Measurements from ENCODE around the gene NDUFAF3. TPM values are rescaled to one million over a fixed set of nuclear protein-coding genes. Genes with fewer than 3 reads are reported as not detected.

Gene NDUFAF3, protein sequence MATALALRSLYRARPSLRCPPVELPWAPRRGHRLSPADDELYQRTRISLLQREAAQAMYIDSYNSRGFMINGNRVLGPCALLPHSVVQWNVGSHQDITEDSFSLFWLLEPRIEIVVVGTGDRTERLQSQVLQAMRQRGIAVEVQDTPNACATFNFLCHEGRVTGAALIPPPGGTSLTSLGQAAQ
- 91.3 TPM for total RNA-seq

DNA sequence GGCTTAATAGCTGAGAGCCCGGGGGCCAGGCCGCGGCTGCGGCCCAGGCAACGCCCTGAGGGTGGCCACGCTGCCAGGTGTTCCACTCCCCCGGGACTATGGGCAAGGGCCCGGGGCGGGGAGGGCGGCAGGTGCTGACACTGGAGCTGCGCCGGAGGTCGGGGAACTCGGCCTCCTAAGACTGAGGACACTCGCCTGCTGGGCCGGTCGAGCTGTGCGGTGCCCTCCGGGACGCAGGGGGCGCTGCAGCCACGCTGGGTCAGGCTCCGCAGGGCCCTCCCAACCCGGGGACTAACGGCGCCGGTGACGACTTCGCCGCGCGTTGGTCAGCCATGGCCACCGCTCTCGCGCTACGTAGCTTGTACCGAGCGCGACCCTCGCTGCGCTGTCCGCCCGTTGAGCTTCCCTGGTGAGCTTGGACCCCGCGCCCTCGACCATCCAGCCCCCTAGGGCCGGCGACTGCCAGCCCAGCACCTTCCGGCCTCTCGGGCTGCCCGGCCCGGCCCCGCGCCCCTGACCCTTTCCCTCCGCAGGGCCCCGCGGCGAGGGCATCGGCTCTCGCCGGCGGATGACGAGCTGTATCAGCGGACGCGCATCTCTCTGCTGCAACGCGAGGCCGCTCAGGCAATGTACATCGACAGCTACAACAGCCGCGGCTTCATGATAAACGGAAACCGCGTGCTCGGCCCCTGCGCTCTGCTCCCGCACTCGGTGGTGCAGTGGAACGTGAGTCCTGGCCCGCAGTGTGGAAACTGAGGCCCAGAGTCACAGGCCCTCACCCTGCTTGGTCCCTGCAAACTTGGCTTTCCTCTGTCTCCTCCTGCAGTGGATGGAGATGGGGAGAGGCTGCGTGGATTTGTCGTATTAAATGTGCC, at the start of gene NDUFAF3:
NDUFAF3 (plus strand) TSS at position 309 of the 875 bp plus-strand sequence; CDS start at position 333, 24 bp downstream.
- Histone ChIP-seq H3K27ac (peak within 1 kb of the TSS; percentile 99), H3K36me3 (peaks cover 0 to 33% of the 10 kb centered on the region in 2 donors), H3K4me3 (peak within 1 kb of the TSS; percentile 95 to 99), H3K4me1 (peaks cover 52% of the 10 kb centered on the region), H3K9me3 (no peaks in the 10 kb centered on the region), H3K27me3 (no peaks in the 10 kb centered on the region)
- peak; percentile 78 to 99 (median 98) for TF ChIP-seq CTCF (IDR thresholded peaks at IDR 0.05)
- peak in 1 of 2 donors; percentile 78 for TF ChIP-seq POLR2AphosphoS5 (IDR thresholded peaks at IDR 0.05; ENCODE audit: insufficient read depth in 1 of 2, low read depth in 1 of 2)
- peak in 1 of 2 donors; percentile 59 for TF ChIP-seq POLR2A (IDR thresholded peaks at IDR 0.05)
- intact Hi-C loops (cut with DNase I), result no loop called here
- peak in 1 of 2 donors; percentile 96 for DNase-seq (ENCODE audit: extremely low spot score in 2 of 2)

DNA sequence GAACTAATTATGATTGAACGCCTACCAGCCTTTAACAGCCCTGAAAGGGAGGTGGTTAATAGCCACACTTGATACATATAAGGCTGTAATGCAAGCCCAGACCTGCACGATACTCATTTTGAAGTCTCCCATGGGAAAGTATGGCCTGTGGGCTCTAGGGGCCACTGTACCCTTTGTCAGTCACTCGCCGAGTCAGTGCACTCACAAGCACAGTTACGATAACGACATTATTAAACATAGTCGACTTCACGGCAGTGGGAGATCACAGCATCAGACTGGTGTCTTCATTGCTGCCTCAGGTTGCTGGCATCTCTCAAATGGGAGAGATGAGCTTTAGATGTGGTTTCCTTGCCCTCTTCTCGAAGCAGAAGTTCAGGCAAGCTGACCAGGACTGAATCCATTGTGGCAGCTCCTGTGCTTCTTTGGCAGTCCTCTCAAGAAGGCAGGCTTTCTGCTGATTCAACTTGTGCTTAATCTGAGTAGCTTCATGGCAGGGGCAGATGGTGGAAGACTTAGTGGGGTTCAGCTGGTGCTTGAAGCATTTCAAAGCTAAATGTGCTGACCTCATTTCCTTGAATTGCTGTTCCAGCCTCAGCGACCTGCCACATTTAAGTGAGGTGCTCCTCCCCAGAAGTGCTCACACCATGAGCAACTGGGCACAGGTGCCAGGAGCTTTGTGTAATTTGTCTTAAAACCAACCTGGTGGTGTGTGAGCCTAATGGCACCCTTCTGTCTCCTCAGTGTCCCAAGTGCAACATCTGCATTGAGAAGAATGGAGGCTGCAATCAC, 47.7 kb upstream of the NDUFAF3 start:
- Histone ChIP-seq H3K36me3 (peaks cover 0 to 89% of the 10 kb centered on the region in 2 donors), H3K27ac (no peak overlapping the region), H3K27me3 (no peaks in the 10 kb centered on the region), H3K4me1 (no peaks in the 10 kb centered on the region), H3K4me3 (no peak overlapping the region), H3K9me3 (no peaks in the 10 kb centered on the region)
- intact Hi-C loops (cut with DNase I), result no loop called here
- no peak for DNase-seq (ENCODE audit: extremely low spot score in 2 of 2)
- TF ChIP-seq CTCF (IDR thresholded peaks at IDR 0.05) (no peak), POLR2AphosphoS5 (IDR thresholded peaks at IDR 0.05; ENCODE audit: insufficient read depth in 1 of 2, low read depth in 1 of 2) (no peak), POLR2A (IDR thresholded peaks at IDR 0.05) (no peak)

- no peak for DNase-seq (ENCODE audit: extremely low spot score in 2 of 2)
- Histone ChIP-seq H3K27me3 (no peaks in the 10 kb centered on the region), H3K36me3 (peaks cover 6 to 88% of the 10 kb centered on the region in 2 donors), H3K4me1 (no peaks in the 10 kb centered on the region), H3K27ac (no peak overlapping the region), H3K4me3 (no peak overlapping the region), H3K9me3 (no peaks in the 10 kb centered on the region)
- TF ChIP-seq POLR2A (IDR thresholded peaks at IDR 0.05), result no peak
- TF ChIP-seq CTCF (IDR thresholded peaks at IDR 0.05), result no peak
- no peak for TF ChIP-seq POLR2AphosphoS5 (IDR thresholded peaks at IDR 0.05; ENCODE audit: insufficient read depth in 1 of 2, low read depth in 1 of 2)
- intact Hi-C loops (cut with DNase I), result no loop called here
These were observed 42.5 kb upstream of the NDUFAF3 start for GRCh38 chr3:48979451-48979850.

- Histone ChIP-seq H3K27ac (no peak overlapping the region), H3K27me3 (no peaks in the 10 kb centered on the region), H3K4me1 (no peaks in the 10 kb centered on the region), H3K9me3 (no peaks in the 10 kb centered on the region), H3K36me3 (peaks cover 6 to 86% of the 10 kb centered on the region in 2 donors), H3K4me3 (no peak overlapping the region)
- no peak for TF ChIP-seq POLR2A (IDR thresholded peaks at IDR 0.05)
- no peak for TF ChIP-seq CTCF (IDR thresholded peaks at IDR 0.05)
- no peak for DNase-seq (ENCODE audit: extremely low spot score in 2 of 2)
- intact Hi-C loops (cut with DNase I), result no loop called here
These were observed 41.6 kb upstream of the NDUFAF3 start for GRCh38 chr3:48980295-48980694.

Data from vagina (tissue), 2 donors.